Measurements from ENCODE around the gene GPR143. TPM values are rescaled to one million over a fixed set of nuclear protein-coding genes. Genes with fewer than 3 reads are reported as not detected.

GPR143 gene
- total and polyA plus RNA-seq, 4 donors, result 0.45 to 0.50 TPM; not detected in 2

- H3K36me3 ChIP-seq (ENCODE audit: control insufficient read depth in 1 of 2, insufficient read depth in 2 of 2, low read length in 1 of 2), result peaks cover 0 to 6% of the 10 kb centered on the region in 2 donors
- intact Hi-C loops (cut with DNase I), result no loop called here
Measured at GRCh38 chrX:9690046-9690445, 75.6 kb downstream of the GPR143 start.

GRCh38 chrX:9688833-9689232, 76.8 kb downstream of the GPR143 start:
- peaks cover 0 to 8% of the 10 kb centered on the region in 2 donors for H3K36me3 ChIP-seq (ENCODE audit: control insufficient read depth in 1 of 2, insufficient read depth in 2 of 2, low read length in 1 of 2)
- H3K9me3 ChIP-seq (ENCODE audit: control insufficient read depth, low read length), result no peaks in the 10 kb centered on the region
- intact Hi-C loops (cut with DNase I), result no loop called here
- H3K4me1 ChIP-seq (ENCODE audit: control insufficient read depth in 1 of 2, insufficient read depth in 2 of 2, low read length in 2 of 2), result no peaks in the 10 kb centered on the region
- H3K27me3 ChIP-seq (ENCODE audit: control insufficient read depth in 1 of 2, insufficient read depth in 2 of 2, low read length in 1 of 2), result no peaks in the 10 kb centered on the region
- DNase-seq, result no peak
- WGBS, 2 donors, result 94 to 96% methylated on average over 24 of the region's 24 CpGs
- ATAC-seq (ENCODE audit: low FRiP score), result no peak
- no peak overlapping the region for H3K4me3 ChIP-seq (ENCODE audit: low read length in 2 of 2)
- H3K27ac ChIP-seq (ENCODE audit: low read depth in 1 of 2, low read length in 2 of 2), result no peak overlapping the region

More at GRCh38 chrX:9690046-9690445, 75.6 kb downstream of the GPR143 start:
- ATAC-seq (ENCODE audit: low FRiP score) (no peak), DNase-seq (no peak)
- Histone ChIP-seq H3K9me3 (ENCODE audit: control insufficient read depth, low read length) (no peaks in the 10 kb centered on the region), H3K27ac (ENCODE audit: low read depth in 1 of 2, low read length in 2 of 2) (no peak overlapping the region), H3K27me3 (ENCODE audit: control insufficient read depth in 1 of 2, insufficient read depth in 2 of 2, low read length in 1 of 2) (no peaks in the 10 kb centered on the region), H3K4me1 (ENCODE audit: control insufficient read depth in 1 of 2, insufficient read depth in 2 of 2, low read length in 2 of 2) (no peaks in the 10 kb centered on the region), H3K4me3 (ENCODE audit: low read length in 2 of 2) (no peak overlapping the region)
- WGBS, 2 donors, result 95 to 96% methylated on average over 5 of the region's 5 CpGs

DNA sequence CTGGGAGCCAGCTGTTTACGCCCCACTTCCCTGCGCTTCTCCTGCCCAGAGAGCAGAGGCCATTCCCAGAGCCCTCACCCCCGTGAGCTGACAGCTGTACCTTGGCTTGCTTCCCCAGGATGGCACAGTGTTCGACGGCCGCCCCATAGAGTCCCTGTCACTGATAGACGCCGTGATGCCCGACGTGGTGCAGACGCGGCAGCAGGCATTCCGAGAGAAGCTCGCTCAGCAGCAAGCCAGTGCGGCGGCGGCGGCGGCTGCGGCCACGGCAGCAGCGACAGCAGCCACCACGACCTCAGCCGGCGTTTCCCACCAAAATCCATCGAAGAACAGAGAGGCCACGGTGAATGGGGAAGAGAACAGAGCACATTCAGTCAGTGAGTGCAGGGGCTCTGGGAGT, 77.7 kb downstream of the GPR143 start:
- Histone ChIP-seq H3K9me3 (ENCODE audit: control insufficient read depth, low read length) (no peaks in the 10 kb centered on the region), H3K27me3 (ENCODE audit: control insufficient read depth in 1 of 2, insufficient read depth in 2 of 2, low read length in 1 of 2) (no peaks in the 10 kb centered on the region), H3K27ac (ENCODE audit: low read depth in 1 of 2, low read length in 2 of 2) (no peak overlapping the region), H3K36me3 (ENCODE audit: control insufficient read depth in 1 of 2, insufficient read depth in 2 of 2, low read length in 1 of 2) (peaks cover 0 to 4% of the 10 kb centered on the region in 2 donors), H3K4me1 (ENCODE audit: control insufficient read depth in 1 of 2, insufficient read depth in 2 of 2, low read length in 2 of 2) (no peaks in the 10 kb centered on the region), H3K4me3 (ENCODE audit: low read length in 2 of 2) (no peak overlapping the region)
- intact Hi-C loops (cut with DNase I), result no loop called here
- no peak for DNase-seq
- no peak for ATAC-seq (ENCODE audit: low FRiP score)
- 92 to 95% methylated on average over 24 to 27 of the region's 27 CpGs for whole genome bisulfite sequencing, 2 donors

GRCh38 chrX:9683350-9683749, 82.3 kb downstream of the GPR143 start:
- ATAC-seq (ENCODE audit: low FRiP score), result no peak
- intact Hi-C loops (cut with DNase I), result loop anchor here in 1 of 2 donors (5.0 kb wide), 1 partner anchor 341 kb away; no protein-coding TSS in a partner anchor
- H3K36me3 ChIP-seq (ENCODE audit: control insufficient read depth in 1 of 2, insufficient read depth in 2 of 2, low read length in 1 of 2), result peaks cover 0 to 1% of the 10 kb centered on the region in 2 donors
- 82 to 88% methylated on average over 9 of the region's 9 CpGs for WGBS, 2 donors
- H3K27ac ChIP-seq (ENCODE audit: low read depth in 1 of 2, low read length in 2 of 2), result no peak overlapping the region
- no peaks in the 10 kb centered on the region for H3K9me3 ChIP-seq (ENCODE audit: control insufficient read depth, low read length)
- no peak overlapping the region for H3K4me3 ChIP-seq (ENCODE audit: low read length in 2 of 2)
- DNase-seq, result no peak
- no peaks in the 10 kb centered on the region for H3K27me3 ChIP-seq (ENCODE audit: control insufficient read depth in 1 of 2, insufficient read depth in 2 of 2, low read length in 1 of 2)
- no peaks in the 10 kb centered on the region for H3K4me1 ChIP-seq (ENCODE audit: control insufficient read depth in 1 of 2, insufficient read depth in 2 of 2, low read length in 2 of 2)

DNA sequence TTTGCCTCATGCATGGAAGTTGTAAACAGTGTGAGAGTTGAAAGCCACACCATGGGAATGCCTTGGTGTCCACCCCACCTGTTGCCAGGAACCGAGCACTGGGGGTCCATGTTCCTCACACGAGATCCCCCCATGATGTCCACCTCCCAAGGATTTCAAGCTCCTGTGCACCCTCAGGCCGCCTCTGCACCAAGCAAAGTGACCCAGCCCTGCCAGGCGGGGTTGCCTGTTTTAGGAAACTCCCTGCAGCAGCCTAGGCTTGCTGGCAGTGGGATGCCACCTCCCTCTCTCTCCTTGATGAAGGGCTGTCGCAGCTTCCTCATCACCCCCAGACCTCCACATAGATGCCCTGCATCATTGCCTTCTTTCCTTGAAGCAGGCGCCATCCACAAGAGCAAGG, 82.8 kb downstream of the GPR143 start:
- intact Hi-C loops (cut with DNase I), result loop anchor here in 1 of 2 donors (5.0 kb wide), 1 partner anchor 341 kb away; no protein-coding TSS in a partner anchor
- ATAC-seq (ENCODE audit: low FRiP score), result no peak
- WGBS, 2 donors, result 84 to 87% methylated on average over 6 of the region's 6 CpGs
- no peaks in the 10 kb centered on the region for H3K4me1 ChIP-seq (ENCODE audit: control insufficient read depth in 1 of 2, insufficient read depth in 2 of 2, low read length in 2 of 2)
- no peak overlapping the region for H3K27ac ChIP-seq (ENCODE audit: low read depth in 1 of 2, low read length in 2 of 2)
- no peak overlapping the region for H3K4me3 ChIP-seq (ENCODE audit: low read length in 2 of 2)
- DNase-seq, result no peak
- H3K27me3 ChIP-seq (ENCODE audit: control insufficient read depth in 1 of 2, insufficient read depth in 2 of 2, low read length in 1 of 2), result no peaks in the 10 kb centered on the region
- no peaks in the 10 kb centered on the region for H3K9me3 ChIP-seq (ENCODE audit: control insufficient read depth, low read length)
- H3K36me3 ChIP-seq (ENCODE audit: control insufficient read depth in 1 of 2, insufficient read depth in 2 of 2, low read length in 1 of 2), result peaks cover 0 to 1% of the 10 kb centered on the region in 2 donors

DNA sequence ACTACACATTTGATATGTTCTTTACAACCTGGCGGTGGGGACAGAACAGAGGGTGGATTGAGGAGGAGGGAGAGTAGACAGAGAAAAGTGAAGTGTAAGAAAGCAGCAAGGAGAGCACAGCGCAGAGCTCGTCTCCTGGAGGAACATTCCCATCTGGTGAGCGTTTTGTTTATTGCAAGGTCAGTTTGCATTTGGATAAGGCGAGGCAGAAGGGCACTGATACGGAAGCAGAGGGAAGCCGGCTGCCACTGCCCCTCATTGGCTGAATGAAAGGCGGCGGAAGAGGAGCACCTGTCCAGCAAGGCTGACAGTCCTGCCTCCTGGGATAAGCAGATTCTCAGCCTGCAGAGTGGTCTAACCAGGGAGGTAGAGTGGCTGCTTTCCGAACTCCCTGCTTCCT, 83.2 kb downstream of the GPR143 start:
- 39 to 45% methylated on average over 10 of the region's 10 CpGs for WGBS, 2 donors
- Histone ChIP-seq H3K36me3 (ENCODE audit: control insufficient read depth in 1 of 2, insufficient read depth in 2 of 2, low read length in 1 of 2) (peaks cover 0 to 1% of the 10 kb centered on the region in 2 donors), H3K27me3 (ENCODE audit: control insufficient read depth in 1 of 2, insufficient read depth in 2 of 2, low read length in 1 of 2) (no peaks in the 10 kb centered on the region), H3K9me3 (ENCODE audit: control insufficient read depth, low read length) (no peaks in the 10 kb centered on the region), H3K4me3 (ENCODE audit: low read length in 2 of 2) (no peak overlapping the region), H3K4me1 (ENCODE audit: control insufficient read depth in 1 of 2, insufficient read depth in 2 of 2, low read length in 2 of 2) (no peaks in the 10 kb centered on the region), H3K27ac (ENCODE audit: low read depth in 1 of 2, low read length in 2 of 2) (no peak overlapping the region)
- intact Hi-C loops (cut with DNase I), result loop anchor here in 1 of 2 donors (5.0 kb wide), 1 partner anchor 340 kb away; no protein-coding TSS in a partner anchor
- ATAC-seq (ENCODE audit: low FRiP score) (no peak), DNase-seq (no peak)

DNA sequence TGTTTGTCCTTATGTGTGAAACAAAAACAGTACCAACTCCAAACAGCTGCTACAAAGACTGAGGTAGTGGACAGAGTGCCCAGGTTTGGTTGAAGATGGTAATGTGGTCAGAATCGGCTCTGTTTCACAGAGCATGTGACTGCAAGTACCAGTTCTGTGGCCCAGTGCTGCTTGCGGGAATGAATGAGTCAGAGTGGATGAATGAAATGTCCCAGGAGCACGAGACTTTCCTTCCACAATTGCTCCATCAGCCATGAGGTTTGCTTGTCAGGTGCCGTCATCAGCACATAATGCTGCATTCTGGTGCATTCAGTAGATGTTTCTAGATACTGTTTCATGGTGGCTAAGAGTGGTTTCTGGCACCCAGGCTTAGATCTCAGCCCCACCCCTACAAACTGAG, 84.2 kb downstream of the GPR143 start:
- Histone ChIP-seq H3K9me3 (ENCODE audit: control insufficient read depth, low read length) (no peaks in the 10 kb centered on the region), H3K27ac (ENCODE audit: low read depth in 1 of 2, low read length in 2 of 2) (no peak overlapping the region), H3K36me3 (ENCODE audit: control insufficient read depth in 1 of 2, insufficient read depth in 2 of 2, low read length in 1 of 2) (peaks cover 0 to 1% of the 10 kb centered on the region in 2 donors), H3K4me1 (ENCODE audit: control insufficient read depth in 1 of 2, insufficient read depth in 2 of 2, low read length in 2 of 2) (no peaks in the 10 kb centered on the region), H3K4me3 (ENCODE audit: low read length in 2 of 2) (no peak overlapping the region), H3K27me3 (ENCODE audit: control insufficient read depth in 1 of 2, insufficient read depth in 2 of 2, low read length in 1 of 2) (no peaks in the 10 kb centered on the region)
- DNase-seq (no peak), ATAC-seq (ENCODE audit: low FRiP score) (no peak)
- intact Hi-C loops (cut with DNase I), result loop anchor here in 1 of 2 donors (5.0 kb wide), 1 partner anchor 339 kb away; no protein-coding TSS in a partner anchor
- WGBS, 2 donors, result 54 to 66% methylated on average over 4 of the region's 4 CpGs

DNA sequence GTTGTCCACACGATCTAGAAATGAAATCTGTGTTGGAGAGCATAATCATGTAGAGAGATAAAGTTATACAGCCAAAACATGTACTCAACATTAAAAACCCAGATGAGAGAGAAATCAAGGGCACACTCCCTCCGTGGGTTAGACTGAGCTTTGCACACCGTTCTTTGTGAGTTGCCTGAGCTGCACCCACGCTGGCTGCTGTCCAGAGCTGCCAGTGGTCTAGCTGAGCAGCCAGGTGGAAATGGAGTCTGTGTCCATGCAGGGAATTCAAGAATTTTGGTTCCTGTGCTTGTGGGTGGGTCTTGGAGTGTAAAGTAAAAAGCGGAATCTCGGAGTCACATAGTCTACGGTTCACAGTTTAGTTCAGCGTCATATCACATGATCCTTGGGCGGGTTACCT, 84.6 kb downstream of the GPR143 start:
- Histone ChIP-seq H3K9me3 (ENCODE audit: control insufficient read depth, low read length) (no peaks in the 10 kb centered on the region), H3K27ac (ENCODE audit: low read depth in 1 of 2, low read length in 2 of 2) (no peak overlapping the region), H3K36me3 (ENCODE audit: control insufficient read depth in 1 of 2, insufficient read depth in 2 of 2, low read length in 1 of 2) (peaks cover 0 to 1% of the 10 kb centered on the region in 2 donors), H3K4me3 (ENCODE audit: low read length in 2 of 2) (no peak overlapping the region), H3K4me1 (ENCODE audit: control insufficient read depth in 1 of 2, insufficient read depth in 2 of 2, low read length in 2 of 2) (peaks cover 0 to 2% of the 10 kb centered on the region in 2 donors), H3K27me3 (ENCODE audit: control insufficient read depth in 1 of 2, insufficient read depth in 2 of 2, low read length in 1 of 2) (no peaks in the 10 kb centered on the region)
- DNase-seq (no peak), ATAC-seq (ENCODE audit: low FRiP score) (no peak)
- 79 to 80% methylated on average over 9 of the region's 9 CpGs for WGBS, 2 donors
- intact Hi-C loops (cut with DNase I), result loop anchor here in 1 of 2 donors (5.0 kb wide), 1 partner anchor 339 kb away; no protein-coding TSS in a partner anchor

DNA sequence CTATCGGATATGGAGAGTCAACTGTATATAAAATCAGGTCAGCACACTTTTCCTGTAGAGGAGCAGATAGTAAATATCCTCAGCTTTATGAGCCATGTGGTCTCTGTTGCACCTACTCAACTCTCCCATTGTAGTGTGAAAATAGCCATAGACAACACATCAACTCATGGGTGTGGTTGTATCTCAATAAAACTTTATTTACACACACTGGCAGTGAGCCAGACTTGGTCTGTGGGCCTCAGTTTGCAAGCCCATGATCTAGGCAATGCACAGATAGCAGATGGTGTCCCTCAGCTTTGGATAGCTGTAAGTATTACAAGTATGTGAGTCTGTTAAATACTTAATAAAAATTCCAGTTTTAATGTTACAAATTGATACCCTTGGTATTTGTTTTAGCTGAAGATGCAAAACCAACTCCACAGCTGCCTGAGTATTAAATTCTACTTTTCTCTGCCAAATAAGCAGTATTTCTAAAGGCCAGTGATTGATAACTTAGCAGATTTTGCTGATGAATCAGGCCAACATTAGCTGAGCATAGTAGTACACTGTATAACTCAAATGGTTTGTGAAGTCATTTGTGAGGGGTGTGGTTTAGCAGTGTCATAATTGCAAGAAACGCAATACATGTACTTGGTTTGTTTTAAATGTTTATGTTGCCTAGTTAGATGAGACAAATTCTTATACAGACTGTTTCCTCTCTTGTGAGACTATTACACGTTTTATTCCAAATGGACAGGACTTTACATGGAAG, 87.3 kb downstream of the GPR143 start:
- H3K4me3 ChIP-seq (ENCODE audit: low read length in 2 of 2), result no peak overlapping the region
- H3K27ac ChIP-seq (ENCODE audit: low read depth in 1 of 2, low read length in 2 of 2), result no peak overlapping the region
- H3K36me3 ChIP-seq (ENCODE audit: control insufficient read depth in 1 of 2, insufficient read depth in 2 of 2, low read length in 1 of 2), result no peaks in the 10 kb centered on the region
- DNase-seq (no peak), ATAC-seq (ENCODE audit: low FRiP score) (no peak)
- intact Hi-C loops (cut with DNase I), result loop anchor here (10.0 kb wide), 3 partner anchors 114 to 214 kb away; partner anchors contain the start of gene TBL1X (in 1 of the 2)
- no peaks in the 10 kb centered on the region for H3K9me3 ChIP-seq (ENCODE audit: control insufficient read depth, low read length)
- peaks cover 0 to 2% of the 10 kb centered on the region in 2 donors for H3K4me1 ChIP-seq (ENCODE audit: control insufficient read depth in 1 of 2, insufficient read depth in 2 of 2, low read length in 2 of 2)
- no peaks in the 10 kb centered on the region for H3K27me3 ChIP-seq (ENCODE audit: control insufficient read depth in 1 of 2, insufficient read depth in 2 of 2, low read length in 1 of 2)
- WGBS, 2 donors, result 90 to 94% methylated on average over 3 of the region's 3 CpGs

All from aorta (tissue), 5 donors.